Stimulated activated CD8-positive, alpha-beta memory T cell treated with anti-CD3 and anti-CD28 coated beads, Interleukin-12 subunit alpha, Interleukin-12 subunit beta, amount 100 ng/mL, for 4 hours (primary cell): ENCODE data around the gene LDB1.

Experiments used
- DNase-seq: peaks from one replicate; pipeline ENCODE4 v3.0.0-alpha.2; 2020; ENCODE audit warnings: low read depth

LDB1 gene

DNA sequence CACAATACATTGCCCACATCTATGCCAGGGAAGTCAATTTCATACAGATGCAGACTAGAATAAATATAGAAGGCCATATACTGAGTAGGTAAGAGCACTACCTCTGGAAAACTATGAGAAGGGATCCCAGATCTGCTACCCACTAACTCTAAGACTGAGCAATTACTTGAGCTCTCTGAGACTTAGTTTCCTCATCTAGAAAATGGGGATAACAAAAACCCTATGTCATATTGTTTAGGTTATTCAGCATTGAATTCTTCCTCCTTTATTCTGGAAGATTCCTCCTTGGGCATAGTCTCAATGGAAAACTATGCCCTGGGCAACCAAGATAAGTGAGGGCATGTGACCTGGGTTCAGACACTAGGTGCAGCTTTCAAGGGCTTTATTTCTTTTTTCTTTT lies 60.2 kb downstream of the LDB1 start:
- DNase-seq, result no peak
